Activated CD8-positive, alpha-beta memory T cell treated with anti-CD3 and anti-CD28 coated beads for 1 hour (primary cell): ENCODE results near the gene SURF2.
A peak's percentile ranks its signal among the peaks of the same experiment; 100 is the strongest.
"Not testable (repeated sequence)": the region's sequence is repeated elsewhere in the genome, so short reads cannot be mapped to it uniquely, and the experiment has no call there.

Experiments
- DNase-seq, 2 donors: peaks; one replicate each; pipeline ENCODE4 v3.0.0-alpha.2; 2020; ENCODE audit warnings: low read depth in 1 of 2; ENCODE audit errors: extremely low read depth in 1 of 2

Gene SURF2

GRCh38 chr9:133356391-133357091, at the start of gene SURF2, which contains the start of gene SURF1:
Gene SURF2, plus strand, starts transcription at chr9:133356550. Its CDS starts 43 bp downstream, at chr9:133356593.
Gene SURF1, minus strand, starts transcription at chr9:133356487. Its CDS starts 34 bp downstream, at chr9:133356453.
- DNase-seq, result peak; percentile 58 to 87

- DNase-seq, result no peak
Measured at GRCh38 chr9:133307301-133307700, 49.0 kb upstream of the SURF2 start.

- DNase-seq, result no peak
Measured at GRCh38 chr9:133309608-133310007, 46.7 kb upstream of the SURF2 start.

GRCh38 chr9:133315997-133316396, 40.4 kb upstream of the SURF2 start:
- no peak for DNase-seq

- not testable (repeated sequence) for DNase-seq
Measured at GRCh38 chr9:133317551-133317950, 38.8 kb upstream of the SURF2 start.

GRCh38 chr9:133320421-133320881, 35.9 kb upstream of the SURF2 start:
- no peak for DNase-seq

GRCh38 chr9:133321411-133321935, 34.9 kb upstream of the SURF2 start:
- DNase-seq, result no peak

- DNase-seq, result no peak
Measured at GRCh38 chr9:133322701-133323100, 33.6 kb upstream of the SURF2 start.

- DNase-seq, result no peak
Measured at GRCh38 chr9:133323211-133323610, 33.1 kb upstream of the SURF2 start.

GRCh38 chr9:133323991-133324703, 32.2 kb upstream of the SURF2 start:
- no peak for DNase-seq

GRCh38 chr9:133327021-133327420, 29.3 kb upstream of the SURF2 start:
- not testable (repeated sequence) for DNase-seq

GRCh38 chr9:133327834-133328484, 28.4 kb upstream of the SURF2 start:
- DNase-seq, result no peak

- DNase-seq, result not testable (repeated sequence)
Measured at GRCh38 chr9:133329306-133330156, 26.8 kb upstream of the SURF2 start.

- DNase-seq, result no peak
Measured at GRCh38 chr9:133331221-133331620, 25.1 kb upstream of the SURF2 start.

- DNase-seq, result no peak
Measured at GRCh38 chr9:133331641-133332380, 24.5 kb upstream of the SURF2 start.

GRCh38 chr9:133332381-133332730, 24.0 kb upstream of the SURF2 start:
- DNase-seq, result no peak

GRCh38 chr9:133333011-133333410, 23.3 kb upstream of the SURF2 start:
- no peak for DNase-seq

- no peak for DNase-seq
Measured at GRCh38 chr9:133333566-133333965, 22.8 kb upstream of the SURF2 start.

- no peak for DNase-seq
Measured at GRCh38 chr9:133334161-133334560, 22.2 kb upstream of the SURF2 start.

- DNase-seq, result not testable (repeated sequence)
Measured at GRCh38 chr9:133334888-133335287, 21.5 kb upstream of the SURF2 start.
